Thyroid gland (tissue), 4 donors: ENCODE results near the gene GKN1.

ENCODE experiments used
- POLR2A ChIP-seq, 2 donors: fragments of 450-650 bp; IDR thresholded peaks; one replicate each; pipeline ENCODE4 v1.6.1; 2017; ENCODE audit warnings: antibody characterized with exemption in 2 of 2, mild to moderate bottlenecking in 2 of 2, moderate library complexity in 1 of 2
- TF ChIP-seq, protein P1 (sequence below), 6 experiments: fragments of 200-600 bp in 3 of 6; fragments of 450-650 bp in 3 of 6; sonication (generic) in 3 of 6; IDR thresholded peaks; one replicate each; pipeline ENCODE4 v1.5.1; 2016 to 2019; ENCODE audit warnings: antibody characterized with exemption in 6 of 6, mild to moderate bottlenecking in 2 of 6, inconsistent platforms in 1 of 6, moderate library complexity in 1 of 6

DNA sequence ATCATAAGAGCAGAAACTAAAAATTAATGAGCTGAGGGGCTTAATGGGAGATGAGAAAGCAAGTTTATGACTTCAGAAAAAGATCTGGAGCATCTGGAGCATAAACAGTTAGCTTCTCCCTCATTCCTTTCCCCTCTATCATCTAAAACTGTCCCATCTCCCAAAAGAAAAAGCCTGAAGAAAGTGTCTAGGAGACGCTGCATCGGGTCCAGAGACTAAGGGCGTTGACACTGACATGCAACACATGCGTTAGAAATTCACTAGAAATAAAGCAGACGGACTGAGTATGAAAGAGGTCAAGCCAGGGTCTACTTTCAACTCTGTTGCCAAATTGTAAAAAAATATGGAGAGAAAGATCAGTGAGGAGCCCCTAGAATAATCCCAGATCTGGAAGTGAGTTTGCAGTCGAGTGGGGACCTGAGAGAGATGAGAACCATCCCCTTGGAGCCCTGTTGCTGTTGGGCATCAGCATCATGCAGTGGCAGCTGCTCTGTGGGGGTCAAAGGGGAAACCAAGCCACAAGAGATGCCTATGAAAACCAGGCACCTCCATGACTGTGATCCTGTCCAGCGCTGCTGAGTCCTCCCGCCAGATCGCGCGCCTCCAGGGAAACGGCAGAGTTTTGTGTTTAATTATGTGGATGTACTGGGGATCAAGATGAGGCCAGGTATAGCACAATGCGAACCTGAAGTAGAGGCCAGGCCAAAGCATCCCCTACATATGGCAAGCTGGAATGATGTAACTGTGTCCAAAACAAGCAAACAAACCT is 52.4 kb downstream of the GKN1 start:
- TF ChIP-seq, protein P1, sequence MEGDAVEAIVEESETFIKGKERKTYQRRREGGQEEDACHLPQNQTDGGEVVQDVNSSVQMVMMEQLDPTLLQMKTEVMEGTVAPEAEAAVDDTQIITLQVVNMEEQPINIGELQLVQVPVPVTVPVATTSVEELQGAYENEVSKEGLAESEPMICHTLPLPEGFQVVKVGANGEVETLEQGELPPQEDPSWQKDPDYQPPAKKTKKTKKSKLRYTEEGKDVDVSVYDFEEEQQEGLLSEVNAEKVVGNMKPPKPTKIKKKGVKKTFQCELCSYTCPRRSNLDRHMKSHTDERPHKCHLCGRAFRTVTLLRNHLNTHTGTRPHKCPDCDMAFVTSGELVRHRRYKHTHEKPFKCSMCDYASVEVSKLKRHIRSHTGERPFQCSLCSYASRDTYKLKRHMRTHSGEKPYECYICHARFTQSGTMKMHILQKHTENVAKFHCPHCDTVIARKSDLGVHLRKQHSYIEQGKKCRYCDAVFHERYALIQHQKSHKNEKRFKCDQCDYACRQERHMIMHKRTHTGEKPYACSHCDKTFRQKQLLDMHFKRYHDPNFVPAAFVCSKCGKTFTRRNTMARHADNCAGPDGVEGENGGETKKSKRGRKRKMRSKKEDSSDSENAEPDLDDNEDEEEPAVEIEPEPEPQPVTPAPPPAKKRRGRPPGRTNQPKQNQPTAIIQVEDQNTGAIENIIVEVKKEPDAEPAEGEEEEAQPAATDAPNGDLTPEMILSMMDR (IDR thresholded peaks at IDR 0.05): no peak
- TF ChIP-seq POLR2A (IDR thresholded peaks at IDR 0.05): no peak
